ENCODE data around the gene FOXN4.

The FOXN4 gene

DNA sequence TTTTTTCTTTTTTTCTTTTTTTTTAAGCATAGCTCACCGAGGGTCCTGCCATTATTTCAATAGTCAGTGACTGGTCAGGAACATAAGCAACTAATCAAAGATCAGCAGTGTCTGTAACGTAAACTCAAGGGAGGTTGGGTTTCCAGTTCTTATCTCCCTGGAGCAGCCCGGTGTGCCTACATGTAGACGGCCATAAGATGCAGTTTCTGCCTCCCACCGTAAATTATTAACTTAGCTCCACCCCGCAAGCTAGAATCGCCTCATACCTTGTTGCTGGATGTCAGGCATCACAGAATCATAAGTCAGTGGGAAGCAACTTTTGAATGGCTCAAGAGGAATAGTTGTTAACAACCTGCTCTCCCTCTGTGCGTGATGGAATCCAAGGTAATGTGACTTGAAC, 38.5 kb upstream of the FOXN4 start, which contains the start of gene MYO1H:
Gene MYO1H, plus strand, starts transcription at position 312 of the 400 bp plus-strand sequence. Its CDS starts 61 bp downstream, at position 373.
- no peak for DNase-seq (ENCODE audit: low read depth)
- H3K4me3 ChIP-seq (ENCODE audit: low read depth, low read length): no peak within 1 kb of the TSS
- TF ChIP-seq POLR2A (IDR thresholded peaks at IDR 0.05; ENCODE audit: extremely low read depth, insufficient read length): no peak
- no peak for TF ChIP-seq MYC (IDR thresholded peaks at IDR 0.05; ENCODE audit: low read depth, low read length)
- TF ChIP-seq, protein P1, sequence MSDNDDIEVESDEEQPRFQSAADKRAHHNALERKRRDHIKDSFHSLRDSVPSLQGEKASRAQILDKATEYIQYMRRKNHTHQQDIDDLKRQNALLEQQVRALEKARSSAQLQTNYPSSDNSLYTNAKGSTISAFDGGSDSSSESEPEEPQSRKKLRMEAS (IDR thresholded peaks at IDR 0.05; ENCODE audit: low read depth, low read length): no peak
- TF ChIP-seq, protein P2, sequence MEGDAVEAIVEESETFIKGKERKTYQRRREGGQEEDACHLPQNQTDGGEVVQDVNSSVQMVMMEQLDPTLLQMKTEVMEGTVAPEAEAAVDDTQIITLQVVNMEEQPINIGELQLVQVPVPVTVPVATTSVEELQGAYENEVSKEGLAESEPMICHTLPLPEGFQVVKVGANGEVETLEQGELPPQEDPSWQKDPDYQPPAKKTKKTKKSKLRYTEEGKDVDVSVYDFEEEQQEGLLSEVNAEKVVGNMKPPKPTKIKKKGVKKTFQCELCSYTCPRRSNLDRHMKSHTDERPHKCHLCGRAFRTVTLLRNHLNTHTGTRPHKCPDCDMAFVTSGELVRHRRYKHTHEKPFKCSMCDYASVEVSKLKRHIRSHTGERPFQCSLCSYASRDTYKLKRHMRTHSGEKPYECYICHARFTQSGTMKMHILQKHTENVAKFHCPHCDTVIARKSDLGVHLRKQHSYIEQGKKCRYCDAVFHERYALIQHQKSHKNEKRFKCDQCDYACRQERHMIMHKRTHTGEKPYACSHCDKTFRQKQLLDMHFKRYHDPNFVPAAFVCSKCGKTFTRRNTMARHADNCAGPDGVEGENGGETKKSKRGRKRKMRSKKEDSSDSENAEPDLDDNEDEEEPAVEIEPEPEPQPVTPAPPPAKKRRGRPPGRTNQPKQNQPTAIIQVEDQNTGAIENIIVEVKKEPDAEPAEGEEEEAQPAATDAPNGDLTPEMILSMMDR (IDR thresholded peaks at IDR 0.05; ENCODE audit: low read depth, low read length): no peak

DNA sequence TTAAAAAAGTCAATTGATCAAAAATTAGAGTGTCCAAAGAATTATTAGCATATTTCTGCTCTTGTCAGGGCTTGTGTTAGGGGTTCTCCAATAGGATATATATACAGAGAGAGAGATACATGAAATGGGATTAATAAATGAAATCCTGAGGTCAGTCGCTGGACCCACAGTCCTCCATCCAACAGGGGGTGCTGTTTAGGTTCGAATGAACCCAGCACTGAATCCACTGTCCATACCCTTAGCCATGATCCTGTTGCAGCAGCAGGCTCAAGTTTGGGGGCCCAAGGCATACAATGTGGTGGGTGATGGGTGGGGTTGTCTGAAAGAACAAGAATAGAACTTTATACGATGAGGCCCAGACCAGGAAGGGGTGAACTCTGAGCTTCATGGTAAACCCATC, 37.8 kb upstream of the FOXN4 start:
- no peak overlapping the region for H3K4me3 ChIP-seq (ENCODE audit: low read depth, low read length)
- DNase-seq (ENCODE audit: low read depth): peak; percentile 36
- no peak for TF ChIP-seq MYC (IDR thresholded peaks at IDR 0.05; ENCODE audit: low read depth, low read length)
- TF ChIP-seq, protein P2 (IDR thresholded peaks at IDR 0.05; ENCODE audit: low read depth, low read length): peak; percentile 24

DNA sequence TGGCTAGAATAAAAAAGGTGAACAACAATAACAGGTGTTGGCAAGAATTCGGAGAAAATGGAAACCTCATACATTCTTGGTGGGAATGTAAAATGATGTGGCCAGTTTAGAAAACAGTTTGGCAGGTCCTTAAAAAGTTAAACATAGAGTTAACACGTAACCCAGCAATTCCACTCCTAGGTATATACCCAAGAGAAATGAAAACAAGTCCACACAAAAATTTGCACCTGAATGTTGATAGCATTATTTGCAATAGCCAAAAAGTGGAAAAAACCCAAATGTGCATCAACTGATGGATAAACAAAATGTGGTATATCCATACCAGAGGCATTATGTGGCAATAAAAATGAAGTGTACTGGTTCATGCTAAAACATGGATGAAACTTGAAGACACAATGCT, 36.3 kb upstream of the FOXN4 start:
- no peak for DNase-seq (ENCODE audit: low read depth)
- H3K4me3 ChIP-seq (ENCODE audit: low read depth, low read length): no peak overlapping the region
- TF ChIP-seq MYC (IDR thresholded peaks at IDR 0.05; ENCODE audit: low read depth, low read length): no peak
- TF ChIP-seq, protein P2 (IDR thresholded peaks at IDR 0.05; ENCODE audit: low read depth, low read length): no peak
- TF ChIP-seq, protein P1 (IDR thresholded peaks at IDR 0.05; ENCODE audit: low read depth, low read length): no peak
- TF ChIP-seq POLR2A (IDR thresholded peaks at IDR 0.05; ENCODE audit: extremely low read depth, insufficient read length): no peak

DNA sequence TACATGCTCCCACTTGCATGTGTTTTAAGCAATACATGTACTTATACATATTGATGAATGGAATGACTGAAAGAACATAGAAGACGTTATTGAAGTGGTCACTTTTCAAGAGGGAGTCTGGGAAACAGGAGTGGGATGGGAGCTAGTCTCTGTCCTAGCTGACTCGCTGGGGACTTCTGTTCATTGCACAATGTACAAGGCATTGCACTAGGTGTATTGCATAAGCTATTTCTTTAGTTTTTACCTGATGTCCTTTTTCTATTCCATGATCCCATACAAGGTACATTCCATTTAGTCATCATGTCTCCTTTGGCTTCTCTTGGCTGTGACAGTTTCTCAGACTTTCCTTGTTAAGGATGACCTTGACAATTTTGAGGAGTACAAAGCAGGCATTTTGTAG, 34.6 kb upstream of the FOXN4 start:
- DNase-seq (ENCODE audit: low read depth): no peak
- H3K4me3 ChIP-seq (ENCODE audit: low read depth, low read length): no peak overlapping the region
- TF ChIP-seq MYC (IDR thresholded peaks at IDR 0.05; ENCODE audit: low read depth, low read length): no peak
- TF ChIP-seq, protein P2 (IDR thresholded peaks at IDR 0.05; ENCODE audit: low read depth, low read length): no peak
- no peak for TF ChIP-seq POLR2A (IDR thresholded peaks at IDR 0.05; ENCODE audit: extremely low read depth, insufficient read length)
- TF ChIP-seq, protein P1 (IDR thresholded peaks at IDR 0.05; ENCODE audit: low read depth, low read length): no peak

DNA sequence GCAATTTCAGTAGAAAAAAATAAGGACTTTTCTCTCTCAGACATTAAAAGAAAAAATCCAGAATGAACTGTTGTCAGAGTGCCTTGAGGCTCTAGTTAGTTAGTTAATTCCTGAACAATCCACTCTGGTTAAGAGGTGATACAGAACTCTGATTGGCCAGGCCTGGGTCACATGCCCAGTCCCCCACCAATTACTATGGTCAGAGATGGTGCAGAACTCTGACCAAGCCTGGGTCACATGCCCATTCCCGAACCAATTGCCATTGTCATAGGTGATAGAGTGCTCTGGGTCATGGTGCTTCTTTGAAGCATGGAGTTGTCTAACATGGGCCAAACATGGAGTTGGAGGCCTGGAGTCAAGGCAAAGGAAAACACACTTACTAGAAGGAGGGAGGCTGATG, 27.5 kb upstream of the FOXN4 start:
- TF ChIP-seq, protein P2 (IDR thresholded peaks at IDR 0.05; ENCODE audit: low read depth, low read length): no peak
- TF ChIP-seq, protein P1 (IDR thresholded peaks at IDR 0.05; ENCODE audit: low read depth, low read length): no peak
- TF ChIP-seq MYC (IDR thresholded peaks at IDR 0.05; ENCODE audit: low read depth, low read length): no peak
- TF ChIP-seq POLR2A (IDR thresholded peaks at IDR 0.05; ENCODE audit: extremely low read depth, insufficient read length): no peak
- no peak for DNase-seq (ENCODE audit: low read depth)
- no peak overlapping the region for H3K4me3 ChIP-seq (ENCODE audit: low read depth, low read length)

DNA sequence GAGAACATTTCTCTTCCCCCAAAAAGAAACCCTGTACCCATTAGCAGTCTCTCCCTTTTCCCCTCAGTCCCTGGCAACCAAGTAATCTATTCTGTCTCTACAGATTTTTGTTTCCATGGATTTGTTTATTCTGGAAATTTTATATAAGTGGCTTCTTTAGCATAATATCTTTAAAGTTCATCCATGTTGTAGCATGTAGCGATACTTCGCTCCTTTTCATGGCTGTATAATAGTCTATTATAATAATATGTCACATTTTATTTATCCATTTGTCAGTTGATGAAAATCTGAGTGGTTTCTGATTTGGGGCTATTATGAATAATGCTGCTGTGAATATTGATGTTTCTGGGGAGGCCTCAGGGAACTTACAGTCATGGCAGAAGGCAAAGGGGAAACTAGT, 25.8 kb upstream of the FOXN4 start:
- DNase-seq (ENCODE audit: low read depth): no peak
- no peak overlapping the region for H3K4me3 ChIP-seq (ENCODE audit: low read depth, low read length)
- TF ChIP-seq, protein P2 (IDR thresholded peaks at IDR 0.05; ENCODE audit: low read depth, low read length): no peak
- no peak for TF ChIP-seq MYC (IDR thresholded peaks at IDR 0.05; ENCODE audit: low read depth, low read length)

Measured in NB4 (cell line).